Measurements from ENCODE around the gene HLA-DRA.

Gene HLA-DRA

DNA sequence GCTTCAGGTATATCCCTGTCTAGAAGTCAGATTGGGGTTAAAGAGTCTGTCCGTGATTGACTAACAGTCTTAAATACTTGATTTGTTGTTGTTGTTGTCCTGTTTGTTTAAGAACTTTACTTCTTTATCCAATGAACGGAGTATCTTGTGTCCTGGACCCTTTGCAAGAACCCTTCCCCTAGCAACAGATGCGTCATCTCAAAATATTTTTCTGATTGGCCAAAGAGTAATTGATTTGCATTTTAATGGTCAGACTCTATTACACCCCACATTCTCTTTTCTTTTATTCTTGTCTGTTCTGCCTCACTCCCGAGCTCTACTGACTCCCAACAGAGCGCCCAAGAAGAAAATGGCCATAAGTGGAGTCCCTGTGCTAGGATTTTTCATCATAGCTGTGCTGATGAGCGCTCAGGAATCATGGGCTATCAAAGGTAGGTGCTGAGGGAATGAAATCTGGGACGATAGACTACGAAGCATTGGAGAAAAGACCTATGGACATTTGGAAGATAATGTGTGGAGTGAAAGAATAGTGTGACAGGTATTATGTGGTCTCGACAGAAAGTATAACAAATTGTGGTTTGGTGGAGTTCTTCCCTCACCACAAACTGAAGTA, at the start of gene HLA-DRA:
HLA-DRA (plus strand) TSS at position 286 of the 613 bp plus-strand sequence; CDS start at position 350, 64 bp downstream.
- peak; percentile 55 for DNase-seq (ENCODE audit: low spot score)

DNA sequence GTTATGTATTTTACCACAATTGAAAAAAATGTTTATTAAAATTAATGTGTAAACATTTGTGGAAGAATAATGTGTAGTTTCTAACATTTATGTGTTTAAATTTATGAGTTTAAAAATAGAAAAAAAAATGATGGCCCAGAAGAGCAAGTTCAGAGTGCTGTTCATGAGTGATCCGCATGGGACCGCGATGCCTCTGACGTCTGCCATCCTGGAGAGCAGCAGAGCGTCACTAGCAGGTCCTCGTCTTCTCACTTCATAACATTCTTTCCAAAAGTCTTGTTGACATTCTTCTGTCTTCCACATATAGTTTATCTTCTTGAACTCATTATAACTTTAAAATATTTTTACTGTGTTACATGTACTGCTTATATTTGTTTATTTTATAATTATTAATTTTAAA, 48.2 kb upstream of the HLA-DRA start:
- no peak for DNase-seq (ENCODE audit: low spot score)

DNA sequence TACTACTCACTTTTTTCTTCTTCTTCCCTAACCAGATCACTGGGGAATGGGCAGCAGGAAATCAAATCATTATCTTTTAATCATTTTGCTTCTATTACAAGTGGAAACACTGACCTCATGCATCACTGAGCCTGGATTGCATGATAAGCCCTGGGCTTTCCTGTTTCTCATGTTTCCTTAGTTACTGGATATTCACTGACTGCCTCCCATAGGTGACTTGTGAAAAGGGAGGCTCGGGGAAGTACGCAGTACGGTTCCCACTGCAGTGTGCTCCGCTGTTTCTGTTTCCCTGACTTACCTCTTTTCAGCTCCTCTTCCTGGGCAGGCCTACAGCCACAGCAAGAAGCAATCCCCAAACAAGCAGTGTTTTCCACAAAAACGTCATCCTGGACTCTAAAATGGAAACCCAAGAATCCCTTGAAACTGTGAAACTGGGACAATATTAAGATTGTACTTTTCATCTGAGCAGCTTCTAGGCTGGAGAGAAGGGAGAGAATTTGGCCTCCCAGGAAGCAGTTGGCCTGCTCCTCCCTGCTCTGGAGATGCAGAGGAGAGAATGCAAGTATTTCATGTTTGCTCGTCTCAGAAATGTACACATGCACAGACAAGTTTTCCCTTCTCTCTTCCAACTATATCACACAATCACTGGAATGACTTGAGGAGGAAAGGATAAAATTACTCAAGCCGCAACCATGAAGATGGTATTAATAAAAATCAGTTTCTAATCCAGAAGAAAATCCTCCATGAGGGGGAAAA, 45.8 kb upstream of the HLA-DRA start:
- DNase-seq (ENCODE audit: low spot score), result no peak

DNA sequence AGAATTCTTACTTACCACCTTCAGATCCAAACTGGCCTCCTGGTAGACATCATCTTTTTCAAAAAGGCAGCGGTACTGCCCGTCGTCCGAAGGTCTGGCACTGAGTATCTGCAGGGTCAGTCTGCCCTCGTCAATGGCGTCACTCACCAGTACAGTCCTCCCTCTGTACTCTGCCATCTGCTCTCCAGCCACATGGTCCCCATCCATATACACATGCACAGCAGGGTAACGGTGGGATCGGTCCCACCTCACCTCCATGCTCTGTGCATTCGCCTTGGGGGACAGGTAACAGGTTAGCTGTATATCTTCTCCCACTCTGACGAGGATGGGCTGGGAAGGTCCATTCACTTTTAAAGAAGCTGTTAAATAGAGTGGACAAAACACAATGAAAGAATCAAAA, 43.7 kb upstream of the HLA-DRA start:
- DNase-seq (ENCODE audit: low spot score), result no peak

DNA sequence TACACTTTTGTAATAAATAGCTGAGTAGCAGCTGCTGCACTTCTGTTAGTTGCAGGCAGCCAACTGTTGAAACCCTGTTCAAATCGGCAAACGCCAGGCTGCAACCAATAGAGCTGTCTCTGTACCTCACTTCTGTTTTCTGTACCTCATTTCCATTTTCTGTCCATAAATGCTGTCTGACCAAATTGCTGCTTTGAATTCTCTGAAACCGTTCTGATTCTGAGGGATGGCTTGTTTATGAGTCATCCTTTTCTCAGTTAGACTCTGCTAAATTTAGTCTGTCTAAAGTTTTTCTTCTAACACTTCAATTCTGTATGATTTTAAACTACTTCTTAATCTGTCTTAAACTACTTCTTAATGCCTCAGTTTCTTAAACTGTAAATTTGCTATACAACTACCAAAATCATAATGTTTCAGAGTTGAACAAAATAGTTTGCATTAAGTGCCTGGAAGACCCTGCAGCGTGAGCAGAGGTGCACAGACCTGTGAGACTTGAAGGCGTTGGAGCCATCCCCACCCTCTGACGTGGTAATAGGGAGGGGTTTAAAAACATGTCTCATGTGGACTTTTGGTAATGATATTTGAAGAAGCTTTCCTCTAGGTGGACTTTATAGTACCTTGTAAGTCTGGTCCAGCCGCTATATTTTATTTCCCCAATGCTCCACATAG, 42.3 kb upstream of the HLA-DRA start:
- no peak for DNase-seq (ENCODE audit: low spot score)

DNA sequence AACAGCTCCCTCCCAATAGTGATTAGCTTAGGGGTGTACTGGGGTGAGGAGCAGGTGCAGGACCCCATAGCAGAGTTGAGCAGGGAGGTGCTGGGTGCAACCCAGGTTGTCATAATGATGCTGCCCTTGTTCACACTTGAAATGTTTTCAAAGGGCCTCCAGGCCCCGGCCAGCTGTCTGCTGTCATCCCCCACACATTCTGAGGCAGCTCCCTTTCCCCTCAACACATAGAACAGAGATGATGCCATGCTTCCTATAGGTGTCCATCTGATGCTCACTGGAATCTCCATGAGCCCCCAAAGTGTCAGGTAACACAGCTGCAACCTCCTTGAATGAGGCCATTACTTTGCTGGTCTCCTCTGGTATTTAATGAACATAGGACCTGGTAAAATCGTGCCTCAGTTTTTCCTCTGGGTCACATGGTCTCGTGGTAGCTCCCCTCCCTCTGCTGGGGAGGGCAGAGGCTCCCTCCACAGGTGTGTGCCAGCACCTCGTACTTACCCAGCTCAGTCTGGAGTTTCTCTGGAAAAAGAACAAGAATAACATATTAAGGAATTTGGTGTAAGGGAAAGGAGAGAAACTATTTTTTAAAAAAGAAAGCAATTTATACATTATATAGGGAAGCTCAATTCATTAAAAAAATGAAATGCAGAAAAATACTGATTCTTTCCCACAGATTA, 38.3 kb upstream of the HLA-DRA start:
- DNase-seq (ENCODE audit: low spot score), result no peak

DNA sequence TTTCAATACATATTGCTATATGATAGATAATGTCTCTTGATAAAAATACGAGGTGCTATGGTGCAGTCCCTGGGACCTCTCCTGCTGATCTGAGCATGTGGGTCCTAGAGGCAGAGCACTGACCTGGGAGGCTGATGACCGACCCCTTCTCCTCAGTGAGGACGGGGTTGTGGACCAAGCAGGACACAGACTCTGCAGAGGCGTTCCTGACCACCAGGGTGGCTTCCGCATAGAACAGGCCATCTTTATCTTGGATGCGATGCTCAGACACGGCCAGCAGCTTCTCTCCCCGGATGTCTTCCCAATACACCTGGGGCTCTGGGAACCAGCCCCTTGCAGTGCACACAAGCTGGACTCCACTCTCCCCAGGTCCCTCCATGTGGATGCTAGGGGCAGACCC, 36.9 kb upstream of the HLA-DRA start:
- DNase-seq (ENCODE audit: low spot score), result no peak

DNA sequence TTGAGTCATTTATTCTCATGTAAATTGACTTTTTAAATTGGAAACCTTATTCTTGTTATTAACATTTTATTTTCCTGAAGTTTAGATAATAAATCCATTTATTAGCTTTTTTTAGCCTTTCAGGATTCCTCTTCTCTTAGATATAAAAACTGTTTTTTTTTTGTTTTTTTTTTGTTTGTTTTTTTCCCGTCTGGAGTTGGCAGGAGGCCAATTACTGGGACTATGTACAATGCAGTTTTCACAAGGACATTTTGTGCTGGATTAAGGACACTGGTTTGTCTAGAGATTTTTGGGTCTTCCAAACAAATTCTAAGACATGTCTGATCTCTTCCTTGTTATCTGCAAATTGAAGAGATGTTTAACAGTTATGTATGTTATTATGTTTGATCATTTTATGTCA, 34.0 kb upstream of the HLA-DRA start:
- DNase-seq (ENCODE audit: low spot score), result no peak

DNA sequence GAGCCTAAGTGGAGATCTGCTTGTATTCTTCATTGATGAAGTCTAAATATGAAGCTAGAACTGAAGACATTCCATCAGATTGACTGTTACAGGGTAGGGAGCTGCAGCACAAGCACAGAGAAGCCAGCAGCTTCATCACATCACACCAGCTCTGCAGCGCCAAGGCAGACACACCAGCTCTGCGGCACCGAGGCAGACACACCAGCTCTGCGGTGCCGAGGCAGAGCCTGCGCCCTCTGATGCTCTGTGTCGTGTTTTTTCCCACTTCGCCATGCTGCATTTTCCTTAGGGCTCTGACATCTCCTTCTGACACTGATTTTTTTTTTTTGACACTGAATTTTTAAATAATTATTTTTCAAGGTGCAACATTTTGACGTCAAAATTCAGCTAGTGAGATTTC, 33.5 kb upstream of the HLA-DRA start:
- DNase-seq (ENCODE audit: low spot score), result no peak

DNA sequence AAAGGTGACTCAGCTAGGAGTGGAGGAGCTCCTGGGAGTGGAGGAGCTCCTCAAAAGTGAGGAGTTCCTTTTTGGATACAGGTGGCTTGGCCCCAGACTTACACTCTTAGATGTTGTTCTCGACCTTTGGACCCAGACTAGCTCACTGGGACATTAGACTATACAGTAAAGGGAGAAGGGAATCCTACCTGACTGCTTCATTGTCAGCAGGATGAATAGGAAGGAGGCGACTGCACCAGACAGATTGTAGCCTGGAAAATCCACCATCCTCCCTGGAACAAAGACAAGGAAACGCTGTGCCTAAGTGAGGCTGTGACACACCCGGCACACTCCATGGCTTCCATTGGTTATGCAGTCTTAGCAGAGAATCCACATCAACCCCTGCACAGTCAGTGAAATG, 32.8 kb upstream of the HLA-DRA start, which contains the start of gene BTNL2:
BTNL2 (minus strand) TSS at position 325 of the 400 bp plus-strand sequence; CDS start at position 267, 58 bp downstream.
- no peak for DNase-seq (ENCODE audit: low spot score)

DNA sequence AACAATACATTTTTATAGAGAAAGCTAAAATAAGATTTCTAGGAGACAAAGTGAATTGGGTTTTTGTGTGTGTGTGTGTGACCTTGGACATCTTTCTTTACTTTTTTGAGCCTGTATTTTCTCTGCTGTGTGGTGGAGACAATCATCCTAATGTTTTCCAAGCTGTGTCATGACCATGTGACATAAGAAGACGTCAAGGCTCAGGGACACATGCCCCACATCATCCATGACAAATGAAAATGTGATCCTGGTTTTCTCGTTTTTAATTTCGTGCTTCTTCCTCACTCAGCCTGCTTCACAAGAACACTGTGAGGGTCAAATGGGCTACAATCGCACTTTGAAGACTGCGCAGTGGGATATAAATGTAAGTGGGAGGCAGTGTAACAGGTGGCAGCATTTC, 28.8 kb upstream of the HLA-DRA start:
- DNase-seq (ENCODE audit: low spot score), result no peak

DNA sequence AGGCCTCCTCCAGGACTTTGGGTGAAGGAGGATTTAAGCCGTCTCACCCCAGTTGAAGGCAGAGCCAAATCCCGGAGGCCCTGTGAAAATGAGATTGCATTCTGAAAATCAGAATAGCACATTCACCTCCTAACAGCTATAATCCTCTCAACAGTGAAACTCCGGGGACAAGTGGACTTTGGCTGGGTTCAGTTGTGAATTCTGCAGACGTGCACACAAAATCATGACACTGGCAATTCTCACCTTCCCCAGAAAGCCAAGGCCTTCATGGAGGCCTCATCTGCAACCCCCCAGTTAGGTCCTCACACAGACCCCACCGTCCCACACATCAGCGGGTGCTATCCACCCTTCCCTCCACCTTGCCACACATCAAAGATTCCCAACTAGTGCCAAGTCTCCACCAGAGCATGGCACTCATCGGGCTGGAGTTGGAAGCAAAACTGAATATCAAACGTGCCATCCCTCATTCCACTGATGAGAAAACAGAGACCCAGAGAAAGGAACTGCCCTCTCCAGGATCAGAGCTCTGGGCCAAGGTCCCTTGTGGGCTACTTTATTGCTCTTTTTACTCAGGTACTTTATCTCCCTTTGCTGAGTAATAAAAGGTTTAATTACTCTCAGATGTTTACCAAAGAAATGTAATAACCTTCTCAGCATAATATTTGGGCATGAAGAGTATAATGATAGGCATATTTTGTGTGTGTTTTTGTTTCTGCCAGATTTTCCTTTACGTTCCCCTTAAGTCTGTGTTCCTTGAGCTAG, 27.9 kb upstream of the HLA-DRA start:
- DNase-seq (ENCODE audit: low spot score), result no peak

DNA sequence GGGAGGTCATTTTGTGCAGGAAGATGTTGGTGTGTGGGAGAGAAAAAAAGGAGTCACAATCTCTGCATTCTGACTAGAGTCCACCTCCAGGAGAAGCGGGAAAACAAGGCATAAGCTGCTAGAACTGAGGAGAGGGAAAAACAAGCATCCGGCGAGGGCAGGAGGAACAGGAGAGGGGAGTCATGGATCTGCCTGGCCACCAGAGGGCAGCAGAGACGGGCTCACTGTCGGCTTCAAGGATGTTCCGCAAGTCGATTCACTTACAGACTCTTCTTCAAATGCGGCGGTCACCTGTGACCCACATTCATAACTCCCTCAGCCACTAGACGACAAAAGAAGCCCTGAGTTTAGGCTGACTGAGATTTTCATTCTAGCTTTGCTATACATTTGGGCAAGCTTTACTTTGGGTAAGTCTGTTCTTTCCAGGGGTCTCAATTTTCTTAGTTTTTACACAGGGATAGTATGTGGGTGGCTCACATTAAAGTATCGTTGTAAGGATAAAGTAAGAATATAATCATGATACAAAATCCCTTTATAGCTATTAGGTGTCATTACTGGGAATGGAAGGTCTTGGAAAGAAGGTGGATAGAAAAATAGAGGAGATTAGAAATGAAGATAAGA, 26.1 kb upstream of the HLA-DRA start:
- DNase-seq (ENCODE audit: low spot score), result peak; percentile 70

DNA sequence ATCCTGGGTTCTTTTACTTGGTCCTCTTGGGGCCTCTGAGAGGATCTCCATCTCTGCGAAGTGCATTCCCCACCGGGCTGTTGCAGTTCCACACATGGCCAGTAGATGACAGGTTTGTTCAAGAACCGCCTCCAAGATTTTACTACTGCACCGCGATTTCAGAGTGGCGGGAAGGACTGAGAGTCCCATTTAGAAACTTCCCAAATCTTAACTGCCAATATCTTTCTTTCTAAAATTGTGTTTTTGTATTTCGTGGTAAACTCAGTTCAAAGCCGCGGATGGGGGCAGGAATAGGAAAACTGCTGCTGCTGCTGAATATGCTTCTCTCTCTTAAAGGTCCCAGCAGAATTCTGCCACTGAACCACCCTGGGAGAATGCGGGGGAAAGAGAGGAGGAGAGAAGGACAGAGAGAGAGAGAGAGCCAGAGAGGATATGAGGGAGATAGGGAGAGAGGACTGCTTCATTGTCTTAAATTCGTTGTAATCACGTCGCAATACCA, 24.1 kb upstream of the HLA-DRA start:
- DNase-seq (ENCODE audit: low spot score), result peak; percentile 59

DNA sequence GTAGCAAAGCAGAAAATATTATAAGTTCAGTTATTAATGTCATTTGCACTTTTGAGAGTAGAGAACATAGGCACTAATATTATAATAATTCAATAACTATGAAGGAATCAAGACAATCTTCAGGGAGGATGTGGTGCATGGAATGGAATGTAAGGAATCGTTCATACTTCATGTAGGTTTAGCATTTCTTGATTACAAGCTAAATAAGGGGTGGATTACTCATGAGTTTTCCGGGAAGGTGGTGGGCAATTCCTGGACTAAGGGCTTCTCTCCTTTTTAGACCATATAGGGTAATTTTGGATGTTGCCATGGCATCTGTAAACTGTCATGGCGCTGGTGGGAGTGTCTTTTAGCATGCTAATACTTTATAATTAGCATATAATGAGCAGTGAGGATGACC, 23.7 kb upstream of the HLA-DRA start:
- no peak for DNase-seq (ENCODE audit: low spot score)

DNA sequence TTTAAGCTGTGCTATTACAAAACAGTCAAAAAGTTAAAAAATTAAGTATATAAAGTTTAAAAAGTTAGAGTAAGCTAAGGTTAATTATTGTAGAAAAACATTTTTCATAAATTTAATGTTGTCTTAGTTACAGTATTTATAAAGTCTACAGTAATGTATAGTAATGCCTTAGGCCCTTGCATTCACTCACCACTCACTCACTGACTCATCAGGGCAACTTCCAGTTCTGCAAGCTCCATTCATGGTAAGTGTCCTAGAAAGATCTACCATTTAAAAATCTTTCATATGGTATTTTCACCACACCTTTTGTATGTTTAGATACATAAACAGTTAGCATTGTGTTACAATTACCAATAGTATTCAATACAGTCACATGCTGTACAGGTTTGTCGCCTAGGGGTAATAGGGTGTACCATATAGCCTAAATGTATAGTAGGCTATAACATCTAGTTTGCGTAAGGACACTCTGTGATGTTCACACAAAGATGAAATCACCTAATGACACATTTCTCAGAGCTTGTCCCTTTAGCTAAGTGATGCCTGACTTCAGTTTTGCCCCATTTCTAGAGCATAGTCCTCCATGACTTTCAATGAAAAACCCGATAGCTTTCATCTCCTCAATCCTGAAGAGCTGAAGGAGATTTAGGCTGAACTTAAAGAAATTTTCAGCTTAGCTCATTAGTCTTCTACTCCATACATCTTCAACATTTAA, 14.9 kb upstream of the HLA-DRA start:
- no peak for DNase-seq (ENCODE audit: low spot score)

DNA sequence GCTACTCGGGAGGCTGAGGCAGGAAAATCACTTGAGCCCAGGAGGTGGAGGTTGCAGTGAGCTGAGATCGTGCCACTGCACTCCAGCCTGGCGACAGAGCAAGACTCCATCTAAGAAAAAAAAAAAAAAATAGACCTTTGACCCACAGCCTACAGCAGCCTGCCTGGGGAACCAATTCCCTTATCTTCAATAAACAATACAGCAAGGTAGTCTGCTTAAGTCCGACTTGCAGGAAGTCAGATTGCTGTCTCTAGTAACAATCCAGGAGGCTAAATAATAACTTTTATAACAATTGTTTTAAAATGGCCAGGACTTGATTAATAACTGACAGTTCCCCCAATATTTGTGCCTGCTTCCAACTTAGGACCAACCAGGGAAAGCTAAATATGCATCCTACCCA, 13.3 kb upstream of the HLA-DRA start:
- DNase-seq (ENCODE audit: low spot score), result no peak

DNA sequence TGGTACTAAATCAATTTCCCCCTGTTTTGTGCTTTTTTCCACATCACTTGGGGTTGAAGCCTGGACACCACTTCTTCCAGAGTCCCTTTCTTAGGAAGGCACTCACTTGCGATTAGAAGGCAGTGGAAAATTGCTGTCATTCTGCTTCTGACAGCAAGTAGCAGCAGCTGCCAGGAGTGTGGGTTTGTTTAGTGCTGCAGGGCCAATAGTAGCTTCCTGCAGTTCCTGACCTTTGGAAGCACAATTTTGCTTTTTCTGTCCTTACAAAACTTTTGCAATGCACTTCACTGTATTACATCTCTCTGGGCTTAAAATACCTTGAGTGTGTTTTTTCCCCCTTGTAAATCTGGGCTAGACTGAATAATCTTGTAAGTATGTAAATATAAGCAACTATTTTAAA, 12.5 kb upstream of the HLA-DRA start:
- DNase-seq (ENCODE audit: low spot score), result no peak

DNA sequence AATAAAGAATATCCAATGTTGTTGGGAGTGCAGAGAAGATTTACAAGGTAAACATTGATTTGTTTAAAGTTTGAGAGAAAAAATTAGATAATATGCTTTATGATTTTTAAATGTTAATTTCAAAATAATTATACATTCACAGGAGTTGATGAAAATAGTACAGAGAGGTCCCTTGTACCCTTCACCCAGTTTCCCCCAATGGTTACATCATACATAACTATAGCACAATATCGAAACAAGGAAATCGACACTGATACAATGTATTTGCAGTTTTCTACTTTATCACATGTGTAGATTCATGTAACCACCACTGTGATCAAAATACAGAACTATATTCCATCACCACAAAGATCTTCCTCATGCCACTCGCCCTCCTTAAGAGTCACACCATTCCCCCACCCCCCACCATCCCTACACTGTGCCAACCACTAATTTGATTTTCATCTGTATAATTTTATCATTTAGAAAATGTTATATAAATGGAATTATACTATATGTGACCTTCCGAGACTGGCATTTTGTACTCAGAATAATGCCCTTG, 11.7 kb upstream of the HLA-DRA start:
- DNase-seq (ENCODE audit: low spot score), result no peak

DNA sequence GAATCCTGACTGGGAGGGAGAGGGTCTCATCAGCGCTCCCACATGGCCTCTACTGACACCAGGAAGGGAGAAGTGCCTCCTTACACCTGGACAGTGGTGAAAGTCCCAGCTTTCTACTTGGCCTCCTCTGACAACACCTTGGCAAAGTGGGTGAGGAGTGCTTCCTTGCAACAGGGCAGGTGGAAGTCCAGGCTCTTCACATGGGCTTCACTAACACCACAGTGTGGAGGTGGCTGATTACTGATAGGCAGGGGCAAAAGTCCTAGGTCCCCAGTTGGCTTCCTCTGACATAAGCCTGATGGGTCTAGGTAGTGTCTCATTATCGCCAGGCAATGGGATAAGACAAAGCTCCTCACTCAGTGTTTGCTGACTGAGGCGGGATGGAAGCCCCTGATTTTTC, 9.5 kb upstream of the HLA-DRA start:
- DNase-seq (ENCODE audit: low spot score), result no peak

Data from AG08396 (cell line).